Stomach (tissue), 9 donors: ENCODE results near the gene SOX14. TPM values are rescaled to one million over a fixed set of nuclear protein-coding genes. Genes with fewer than 3 reads are reported as not detected.

Experiments
- DNase-seq, 2 donors: peaks; one replicate each; pipeline versions ENCODE4 v3.0.0 to v3.0.0-alpha.2; 2013 to 2019
- H3K27ac ChIP-seq, 5 donors: fragments of 200-600 bp in 4 of 5; sonication (generic) in 4 of 5; one replicate each; pipeline ENCODE4 v1.5.1; 2013 to 2019; ENCODE audit warnings: mild to moderate bottlenecking in 1 of 5, moderate library complexity in 1 of 5
- H3K27me3 ChIP-seq, 3 donors: fragments of 200-600 bp; sonication (generic); one replicate each; pipeline ENCODE4 v1.5.1; 2017 to 2019; ENCODE audit warnings: mixed run types in 1 of 3
- H3K36me3 ChIP-seq, 4 donors: fragments of 200-600 bp; sonication (generic); 1 replicate in 3 of 4; 2 replicates in 1 of 4; pipeline ENCODE4 v1.5.1; 2016 to 2019
- H3K4me1 ChIP-seq, 4 donors: fragments of 200-600 bp; sonication (generic); one replicate each; pipeline ENCODE4 v1.5.1; 2016 to 2019
- H3K4me3 ChIP-seq, 4 donors: fragments of 200-600 bp; sonication (generic) in 3 of 4; one replicate each; pipeline ENCODE4 v1.5.1; 2016 to 2019; ENCODE audit warnings: mild to moderate bottlenecking in 1 of 4
- H3K9me3 ChIP-seq, 4 donors: fragments of 200-600 bp; sonication (generic); one replicate each; pipeline ENCODE4 v1.5.1; 2016 to 2019
- CTCF ChIP-seq, 7 experiments: fragments of 450-650 bp in 4 of 7; fragments of 200-600 bp in 3 of 7; sonication (generic) in 3 of 7; IDR thresholded peaks; one replicate each; pipeline ENCODE4 v1.5.1; 2016 to 2019; ENCODE audit warnings: antibody characterized with exemption in 7 of 7, control low read depth in 2 of 7, mild to moderate bottlenecking in 1 of 7
- EP300 ChIP-seq: sonication (generic); formaldehyde crosslinking; IDR thresholded peaks from one replicate; pipeline ENCODE4 v1.6.1; 2017; ENCODE audit warnings: antibody characterized with exemption
- POLR2A ChIP-seq, 4 donors: fragments of 450-650 bp; IDR thresholded peaks; one replicate each; pipeline ENCODE4 v1.6.1; 2016; ENCODE audit warnings: antibody characterized with exemption in 4 of 4, control low read depth in 2 of 4, mild to moderate bottlenecking in 1 of 4, moderate library complexity in 1 of 4
- POLR2AphosphoS5 ChIP-seq, 3 donors: sonication (generic); formaldehyde crosslinking; IDR thresholded peaks; one replicate each; pipeline ENCODE4 v1.6.1; 2016; ENCODE audit warnings: antibody characterized with exemption in 3 of 3
- WGBS, 5 donors: extraction: QIAGEN DNeasy Blood & Tissue Kit in 3 of 5; methylation state at CpG; one replicate each; pipeline versions ENCODE4 v1.1.5 to v1.1.7; 2013 to 2018; 5-methylcytosine and 5-hydroxymethylcytosine counted together
- intact Hi-C: fragments of 100-400 bp; cut with DNase I; formaldehyde crosslinking; loops from one replicate; pipeline ENCODE4 v1.15.1; 2023; ENCODE audit warnings: low total_unique reads
- polyA plus RNA-seq, 3 donors: library from polyadenylated mRNA; stranded (reverse); fragments of 200-250 nt; gene quantifications; one replicate each; pipeline ENCODE4 v1.2.3, GENCODE V29; 2013
- total RNA-seq, 5 donors: library from RNA; depleted of rRNA; stranded (reverse); fragments of >200 nt; gene quantifications; one replicate each; pipeline versions ENCODE4 v1.1.0 to v1.2.3, GENCODE V29; 2014 to 2016
- donor health status: healthy with polysubstance abuse.
- donor health status: Bipolar disorder and iron deficiency.
- donor health status: healthy.

Gene SOX14
- total and polyA plus RNA-seq, 8 donors, result not detected

GRCh38 chr3:137803215-137803614, 39.1 kb downstream of the SOX14 start:
- Histone ChIP-seq H3K27me3 (peaks cover 0 to 6% (median 0%) of the 10 kb centered on the region in 3 donors), H3K4me1 (no peaks in the 10 kb centered on the region), H3K9me3 (peaks cover 0 to 9% (median 3%) of the 10 kb centered on the region in 4 donors), H3K4me3 (no peak overlapping the region), H3K27ac (no peak overlapping the region), H3K36me3 (no peaks in the 10 kb centered on the region)
- intact Hi-C loops, result no loop called here
- 67 to 76% (median 70%) methylated on average over 1 of the region's 1 CpG for WGBS, 5 donors
- no peak for DNase-seq
- no peak for TF ChIP-seq EP300
- TF ChIP-seq CTCF (IDR thresholded peaks at IDR 0.05), result no peak
- TF ChIP-seq POLR2A (IDR thresholded peaks at IDR 0.05), result no peak
- TF ChIP-seq POLR2AphosphoS5 (IDR thresholded peaks at IDR 0.05), result no peak

- intact Hi-C loops, result no loop called here
- no peak for TF ChIP-seq EP300
- no peak for TF ChIP-seq POLR2AphosphoS5 (IDR thresholded peaks at IDR 0.05)
- no peak for TF ChIP-seq CTCF (IDR thresholded peaks at IDR 0.05)
- TF ChIP-seq POLR2A (IDR thresholded peaks at IDR 0.05), result no peak
- 31 to 46% (median 36%) methylated on average over 9 of the region's 9 CpGs for WGBS, 5 donors
Observed at GRCh38 chr3:137807998-137808397, 43.9 kb downstream of the SOX14 start.

GRCh38 chr3:137809509-137809908, 45.4 kb downstream of the SOX14 start:
- Histone ChIP-seq H3K27ac (no peak overlapping the region), H3K9me3 (peaks cover 0 to 7% (median 0%) of the 10 kb centered on the region in 4 donors), H3K36me3 (no peaks in the 10 kb centered on the region), H3K4me3 (no peak overlapping the region), H3K4me1 (no peaks in the 10 kb centered on the region), H3K27me3 (peaks cover 0 to 6% (median 0%) of the 10 kb centered on the region in 3 donors)
- no peak for DNase-seq
- TF ChIP-seq POLR2A (IDR thresholded peaks at IDR 0.05), result no peak
- no peak for TF ChIP-seq EP300
- TF ChIP-seq CTCF (IDR thresholded peaks at IDR 0.05), result no peak
- no peak for TF ChIP-seq POLR2AphosphoS5 (IDR thresholded peaks at IDR 0.05)
- intact Hi-C loops, result no loop called here

More at GRCh38 chr3:137807998-137808397, 43.9 kb downstream of the SOX14 start:
- Histone ChIP-seq H3K27me3 (peaks cover 0 to 6% (median 0%) of the 10 kb centered on the region in 3 donors), H3K36me3 (no peaks in the 10 kb centered on the region), H3K9me3 (peaks cover 0 to 9% (median 3%) of the 10 kb centered on the region in 4 donors), H3K4me1 (no peaks in the 10 kb centered on the region), H3K27ac (no peak overlapping the region), H3K4me3 (no peak overlapping the region)
- DNase-seq, result peak in 1 of 2 donors; percentile 9

GRCh38 chr3:137812023-137812422, 47.9 kb downstream of the SOX14 start:
- H3K4me3 ChIP-seq, result no peak overlapping the region
- no peak overlapping the region for H3K27ac ChIP-seq
- DNase-seq, result no peak
- no peak for TF ChIP-seq POLR2AphosphoS5 (IDR thresholded peaks at IDR 0.05)
- no peak for TF ChIP-seq POLR2A (IDR thresholded peaks at IDR 0.05)
- TF ChIP-seq EP300, result no peak
- no peak for TF ChIP-seq CTCF (IDR thresholded peaks at IDR 0.05)
- intact Hi-C loops, result no loop called here
- no peaks in the 10 kb centered on the region for H3K36me3 ChIP-seq
- H3K27me3 ChIP-seq, result peaks cover 0 to 7% (median 6%) of the 10 kb centered on the region in 3 donors
- no peaks in the 10 kb centered on the region for H3K4me1 ChIP-seq
- WGBS, 5 donors, result 24 to 50% (median 33%) methylated on average over 4 of the region's 4 CpGs
- H3K9me3 ChIP-seq, result no peaks in the 10 kb centered on the region
